ENCODE data around the gene NANOS3. TPM values are rescaled to one million over a fixed set of nuclear protein-coding genes. Genes with fewer than 3 reads are reported as not detected.

Gene NANOS3
- total RNA-seq = not detected
- polyA plus RNA-seq = not detected

DNA sequence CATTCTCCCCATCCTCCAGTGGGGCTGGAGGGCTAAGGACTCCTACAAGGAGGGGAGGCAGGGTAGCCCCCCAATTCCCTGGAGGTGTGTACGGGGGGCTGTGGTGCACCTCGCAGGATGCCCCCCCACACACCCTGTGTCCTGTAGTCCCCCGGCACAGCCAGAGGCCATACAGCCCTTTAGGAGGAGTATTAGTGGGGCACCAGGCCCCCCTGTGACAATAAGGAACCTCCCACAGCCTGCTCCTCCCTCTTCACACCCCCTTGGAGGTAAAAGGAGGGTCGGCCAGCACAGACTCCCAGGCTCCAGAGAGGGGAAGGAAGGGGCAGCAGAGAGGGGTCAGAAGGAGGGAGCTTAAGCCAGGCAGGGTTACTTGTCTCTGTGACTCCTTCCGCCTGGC lies at the start of gene NANOS3:
Gene NANOS3 (plus strand): TSS at position 301 of the 400 bp plus-strand sequence. CDS start 115 bp downstream, outside the sequence.
- TF ChIP-seq, protein P1, sequence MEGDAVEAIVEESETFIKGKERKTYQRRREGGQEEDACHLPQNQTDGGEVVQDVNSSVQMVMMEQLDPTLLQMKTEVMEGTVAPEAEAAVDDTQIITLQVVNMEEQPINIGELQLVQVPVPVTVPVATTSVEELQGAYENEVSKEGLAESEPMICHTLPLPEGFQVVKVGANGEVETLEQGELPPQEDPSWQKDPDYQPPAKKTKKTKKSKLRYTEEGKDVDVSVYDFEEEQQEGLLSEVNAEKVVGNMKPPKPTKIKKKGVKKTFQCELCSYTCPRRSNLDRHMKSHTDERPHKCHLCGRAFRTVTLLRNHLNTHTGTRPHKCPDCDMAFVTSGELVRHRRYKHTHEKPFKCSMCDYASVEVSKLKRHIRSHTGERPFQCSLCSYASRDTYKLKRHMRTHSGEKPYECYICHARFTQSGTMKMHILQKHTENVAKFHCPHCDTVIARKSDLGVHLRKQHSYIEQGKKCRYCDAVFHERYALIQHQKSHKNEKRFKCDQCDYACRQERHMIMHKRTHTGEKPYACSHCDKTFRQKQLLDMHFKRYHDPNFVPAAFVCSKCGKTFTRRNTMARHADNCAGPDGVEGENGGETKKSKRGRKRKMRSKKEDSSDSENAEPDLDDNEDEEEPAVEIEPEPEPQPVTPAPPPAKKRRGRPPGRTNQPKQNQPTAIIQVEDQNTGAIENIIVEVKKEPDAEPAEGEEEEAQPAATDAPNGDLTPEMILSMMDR (IDR thresholded peaks at IDR 0.05; ENCODE audit: low read depth, low read length, missing input control) = no peak
- TF ChIP-seq YY1 (IDR thresholded peaks at IDR 0.05) (no peak), JUND (IDR thresholded peaks at IDR 0.05) (no peak), RAD21 (IDR thresholded peaks at IDR 0.05) (no peak), HNF4A (conservative IDR thresholded peaks at IDR 0.05) (no peak), RXRA (IDR thresholded peaks at IDR 0.05) (no peak), FOXA2 (IDR thresholded peaks at IDR 0.05) (no peak), SP1 (IDR thresholded peaks at IDR 0.05) (no peak), HNF4G (IDR thresholded peaks at IDR 0.05) (no peak), GABPA (IDR thresholded peaks at IDR 0.05 in 1 of 2, conservative IDR thresholded peaks at IDR 0.05 in 1 of 2) (no peak), NR2F2 (IDR thresholded peaks at IDR 0.05) (no peak), FOXA1 (IDR thresholded peaks at IDR 0.05) (no peak), EGR1 (IDR thresholded peaks at IDR 0.05; ENCODE audit: low read depth in 2 of 2) (no peak)
- TF ChIP-seq, protein P2, sequence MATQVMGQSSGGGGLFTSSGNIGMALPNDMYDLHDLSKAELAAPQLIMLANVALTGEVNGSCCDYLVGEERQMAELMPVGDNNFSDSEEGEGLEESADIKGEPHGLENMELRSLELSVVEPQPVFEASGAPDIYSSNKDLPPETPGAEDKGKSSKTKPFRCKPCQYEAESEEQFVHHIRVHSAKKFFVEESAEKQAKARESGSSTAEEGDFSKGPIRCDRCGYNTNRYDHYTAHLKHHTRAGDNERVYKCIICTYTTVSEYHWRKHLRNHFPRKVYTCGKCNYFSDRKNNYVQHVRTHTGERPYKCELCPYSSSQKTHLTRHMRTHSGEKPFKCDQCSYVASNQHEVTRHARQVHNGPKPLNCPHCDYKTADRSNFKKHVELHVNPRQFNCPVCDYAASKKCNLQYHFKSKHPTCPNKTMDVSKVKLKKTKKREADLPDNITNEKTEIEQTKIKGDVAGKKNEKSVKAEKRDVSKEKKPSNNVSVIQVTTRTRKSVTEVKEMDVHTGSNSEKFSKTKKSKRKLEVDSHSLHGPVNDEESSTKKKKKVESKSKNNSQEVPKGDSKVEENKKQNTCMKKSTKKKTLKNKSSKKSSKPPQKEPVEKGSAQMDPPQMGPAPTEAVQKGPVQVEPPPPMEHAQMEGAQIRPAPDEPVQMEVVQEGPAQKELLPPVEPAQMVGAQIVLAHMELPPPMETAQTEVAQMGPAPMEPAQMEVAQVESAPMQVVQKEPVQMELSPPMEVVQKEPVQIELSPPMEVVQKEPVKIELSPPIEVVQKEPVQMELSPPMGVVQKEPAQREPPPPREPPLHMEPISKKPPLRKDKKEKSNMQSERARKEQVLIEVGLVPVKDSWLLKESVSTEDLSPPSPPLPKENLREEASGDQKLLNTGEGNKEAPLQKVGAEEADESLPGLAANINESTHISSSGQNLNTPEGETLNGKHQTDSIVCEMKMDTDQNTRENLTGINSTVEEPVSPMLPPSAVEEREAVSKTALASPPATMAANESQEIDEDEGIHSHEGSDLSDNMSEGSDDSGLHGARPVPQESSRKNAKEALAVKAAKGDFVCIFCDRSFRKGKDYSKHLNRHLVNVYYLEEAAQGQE (IDR thresholded peaks at IDR 0.05) = no peak
- TF ChIP-seq, protein P3, sequence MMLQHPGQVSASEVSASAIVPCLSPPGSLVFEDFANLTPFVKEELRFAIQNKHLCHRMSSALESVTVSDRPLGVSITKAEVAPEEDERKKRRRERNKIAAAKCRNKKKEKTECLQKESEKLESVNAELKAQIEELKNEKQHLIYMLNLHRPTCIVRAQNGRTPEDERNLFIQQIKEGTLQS (IDR thresholded peaks at IDR 0.05) = no peak
- TF ChIP-seq, protein P4, sequence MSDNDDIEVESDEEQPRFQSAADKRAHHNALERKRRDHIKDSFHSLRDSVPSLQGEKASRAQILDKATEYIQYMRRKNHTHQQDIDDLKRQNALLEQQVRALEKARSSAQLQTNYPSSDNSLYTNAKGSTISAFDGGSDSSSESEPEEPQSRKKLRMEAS (IDR thresholded peaks at IDR 0.05) = no peak
- TF ChIP-seq, protein P5, sequence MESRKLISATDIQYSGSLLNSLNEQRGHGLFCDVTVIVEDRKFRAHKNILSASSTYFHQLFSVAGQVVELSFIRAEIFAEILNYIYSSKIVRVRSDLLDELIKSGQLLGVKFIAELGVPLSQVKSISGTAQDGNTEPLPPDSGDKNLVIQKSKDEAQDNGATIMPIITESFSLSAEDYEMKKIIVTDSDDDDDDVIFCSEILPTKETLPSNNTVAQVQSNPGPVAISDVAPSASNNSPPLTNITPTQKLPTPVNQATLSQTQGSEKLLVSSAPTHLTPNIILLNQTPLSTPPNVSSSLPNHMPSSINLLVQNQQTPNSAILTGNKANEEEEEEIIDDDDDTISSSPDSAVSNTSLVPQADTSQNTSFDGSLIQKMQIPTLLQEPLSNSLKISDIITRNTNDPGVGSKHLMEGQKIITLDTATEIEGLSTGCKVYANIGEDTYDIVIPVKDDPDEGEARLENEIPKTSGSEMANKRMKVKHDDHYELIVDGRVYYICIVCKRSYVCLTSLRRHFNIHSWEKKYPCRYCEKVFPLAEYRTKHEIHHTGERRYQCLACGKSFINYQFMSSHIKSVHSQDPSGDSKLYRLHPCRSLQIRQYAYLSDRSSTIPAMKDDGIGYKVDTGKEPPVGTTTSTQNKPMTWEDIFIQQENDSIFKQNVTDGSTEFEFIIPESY (IDR thresholded peaks at IDR 0.05) = no peak
- no peak within 1 kb of the TSS for H3K27ac ChIP-seq (ENCODE audit: low read depth in 1 of 2, low read length in 2 of 2)
- no peak for DNase-seq (ENCODE audit: low spot score)
- no peak within 1 kb of the TSS for H3K4me3 ChIP-seq (ENCODE audit: low read depth in 1 of 3, low read length in 3 of 3)
- H3K9me3 ChIP-seq (ENCODE audit: control insufficient read depth in 4 of 4, low read length in 3 of 4) = no peaks in the 10 kb centered on the region
- 49% methylated on average over 5 of the region's 5 CpGs for WGBS
- no peaks in the 10 kb centered on the region for H3K36me3 ChIP-seq (ENCODE audit: control insufficient read depth in 4 of 4, insufficient read depth in 3 of 4, low read depth in 1 of 4, low read length in 3 of 4)
- H3K9ac ChIP-seq (ENCODE audit: low read depth in 1 of 2, low read length in 2 of 2) = no peak within 1 kb of the TSS
- peaks cover 0 to 10% (median 2%) of the 10 kb centered on the region in 4 donors for H3K4me1 ChIP-seq (ENCODE audit: control insufficient read depth in 4 of 4, insufficient read depth in 4 of 4, low read length in 3 of 4)
- H3K27me3 ChIP-seq (ENCODE audit: control insufficient read depth in 4 of 4, insufficient read depth in 4 of 4, low read length in 3 of 4) = no peaks in the 10 kb centered on the region

Measured in liver (tissue), 9 donors.